Loucy (cell line): ENCODE data around the gene MADD.

Experiments used
- H2AFZ ChIP-seq: fragments of 200-600 bp; sonication (generic); 2 replicates; pipeline ENCODE4 v1.6.0; 2016; ENCODE audit warnings: antibody characterized with exemption, mild to moderate bottlenecking, low read length, moderate library complexity
- H3F3A ChIP-seq: fragments of 200-600 bp; 2 replicates; pipeline ENCODE4 v1.6.0; 2016; ENCODE audit warnings: antibody characterized with exemption, low read depth, mild to moderate bottlenecking
- H3K27me3 ChIP-seq: fragments of 200-600 bp; sonication (generic); 2 replicates; pipeline ENCODE4 v1.6.1; 2014; ENCODE audit warnings: low read length, mild to moderate bottlenecking; ENCODE audit not compliant: insufficient read depth, poor library complexity, severe bottlenecking
- H3K36me3 ChIP-seq: fragments of 200-600 bp; sonication (generic); 2 replicates; pipeline ENCODE4 v1.6.1; 2016; ENCODE audit warnings: low read length; ENCODE audit not compliant: insufficient read depth
- H3K4me1 ChIP-seq: fragments of 200-600 bp; sonication (generic); 2 replicates; pipeline ENCODE4 v1.5.1; 2014; ENCODE audit warnings: low read length, mild to moderate bottlenecking; ENCODE audit not compliant: insufficient read depth, poor library complexity, severe bottlenecking
- H3K4me2 ChIP-seq: fragments of 200-600 bp; sonication (generic); 2 replicates; pipeline ENCODE4 v1.6.0; 2014; ENCODE audit warnings: antibody characterized with exemption, low read length, low read depth, mild to moderate bottlenecking; ENCODE audit not compliant: poor library complexity, severe bottlenecking
- H3K4me3 ChIP-seq: fragments of 200-600 bp; sonication (generic); 2 replicates; pipeline ENCODE4 v1.5.1; 2014; ENCODE audit warnings: low read length, mild to moderate bottlenecking, mixed read lengths; ENCODE audit not compliant: poor library complexity, severe bottlenecking
- H3K79me2 ChIP-seq: fragments of 200-600 bp; sonication (generic); 2 replicates; pipeline ENCODE4 v1.6.1; 2014; ENCODE audit warnings: low read length; ENCODE audit not compliant: insufficient read depth
- H3K9ac ChIP-seq: fragments of 200-600 bp; sonication (generic); 2 replicates; pipeline ENCODE4 v1.6.0; 2014; ENCODE audit warnings: mild to moderate bottlenecking, low read depth, low read length, moderate library complexity; ENCODE audit not compliant: poor library complexity, severe bottlenecking
- H3K9me2 ChIP-seq: fragments of 200-600 bp; sonication (generic); replicated peaks from 2 replicates; pipeline ENCODE4 v1.6.1; 2016; ENCODE audit warnings: low read depth, low read length, mixed read lengths
- H3K9me3 ChIP-seq: fragments of 200-600 bp; sonication (generic); 2 replicates; pipeline ENCODE4 v1.6.1; 2014; ENCODE audit warnings: mild to moderate bottlenecking, antibody characterized with exemption, low read length, low read depth; ENCODE audit not compliant: insufficient read depth
- H4K20me1 ChIP-seq: fragments of 200-600 bp; sonication (generic); 2 replicates; pipeline ENCODE4 v1.6.0; 2014; ENCODE audit warnings: antibody characterized with exemption, low read length, mild to moderate bottlenecking; ENCODE audit not compliant: insufficient read depth, poor library complexity, severe bottlenecking
- EZH2phosphoT487 ChIP-seq: fragments of 200-600 bp; IDR thresholded peaks from 2 replicates; pipeline ENCODE4 v1.6.1; 2018; ENCODE audit warnings: antibody characterized with exemption, mild to moderate bottlenecking, moderate library complexity, borderline replicate concordance
- TF ChIP-seq, protein P1 (sequence below): fragments of 200-600 bp; sonication (generic); conservative IDR thresholded peaks from 2 replicates; pipeline ENCODE4 v1.5.1; 2014; ENCODE audit warnings: mild to moderate bottlenecking, antibody characterized with exemption, low read length

MADD gene

DNA sequence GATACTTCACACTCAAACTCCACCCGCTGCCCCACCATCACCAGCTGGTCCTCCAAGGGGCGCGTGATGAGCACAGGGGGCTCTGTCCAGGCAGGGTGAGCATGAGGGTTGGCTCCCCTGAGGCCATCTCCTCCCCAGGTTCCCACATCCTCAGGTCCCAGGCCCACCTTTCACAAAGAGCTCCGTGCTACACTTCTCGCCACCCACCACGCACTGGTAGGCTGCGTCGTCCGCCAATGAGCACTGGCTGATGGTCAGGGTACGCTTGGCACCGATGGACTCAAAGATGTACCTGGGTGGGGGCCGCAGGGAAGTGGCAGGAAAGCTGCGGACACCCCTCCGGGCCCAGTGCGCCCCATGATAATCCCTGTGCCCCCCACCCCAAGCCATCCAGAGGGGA is 72.9 kb downstream of the MADD start:
- no peaks in the 10 kb centered on the region for H3F3A ChIP-seq
- TF ChIP-seq, protein P1, sequence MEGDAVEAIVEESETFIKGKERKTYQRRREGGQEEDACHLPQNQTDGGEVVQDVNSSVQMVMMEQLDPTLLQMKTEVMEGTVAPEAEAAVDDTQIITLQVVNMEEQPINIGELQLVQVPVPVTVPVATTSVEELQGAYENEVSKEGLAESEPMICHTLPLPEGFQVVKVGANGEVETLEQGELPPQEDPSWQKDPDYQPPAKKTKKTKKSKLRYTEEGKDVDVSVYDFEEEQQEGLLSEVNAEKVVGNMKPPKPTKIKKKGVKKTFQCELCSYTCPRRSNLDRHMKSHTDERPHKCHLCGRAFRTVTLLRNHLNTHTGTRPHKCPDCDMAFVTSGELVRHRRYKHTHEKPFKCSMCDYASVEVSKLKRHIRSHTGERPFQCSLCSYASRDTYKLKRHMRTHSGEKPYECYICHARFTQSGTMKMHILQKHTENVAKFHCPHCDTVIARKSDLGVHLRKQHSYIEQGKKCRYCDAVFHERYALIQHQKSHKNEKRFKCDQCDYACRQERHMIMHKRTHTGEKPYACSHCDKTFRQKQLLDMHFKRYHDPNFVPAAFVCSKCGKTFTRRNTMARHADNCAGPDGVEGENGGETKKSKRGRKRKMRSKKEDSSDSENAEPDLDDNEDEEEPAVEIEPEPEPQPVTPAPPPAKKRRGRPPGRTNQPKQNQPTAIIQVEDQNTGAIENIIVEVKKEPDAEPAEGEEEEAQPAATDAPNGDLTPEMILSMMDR, result no peak

DNA sequence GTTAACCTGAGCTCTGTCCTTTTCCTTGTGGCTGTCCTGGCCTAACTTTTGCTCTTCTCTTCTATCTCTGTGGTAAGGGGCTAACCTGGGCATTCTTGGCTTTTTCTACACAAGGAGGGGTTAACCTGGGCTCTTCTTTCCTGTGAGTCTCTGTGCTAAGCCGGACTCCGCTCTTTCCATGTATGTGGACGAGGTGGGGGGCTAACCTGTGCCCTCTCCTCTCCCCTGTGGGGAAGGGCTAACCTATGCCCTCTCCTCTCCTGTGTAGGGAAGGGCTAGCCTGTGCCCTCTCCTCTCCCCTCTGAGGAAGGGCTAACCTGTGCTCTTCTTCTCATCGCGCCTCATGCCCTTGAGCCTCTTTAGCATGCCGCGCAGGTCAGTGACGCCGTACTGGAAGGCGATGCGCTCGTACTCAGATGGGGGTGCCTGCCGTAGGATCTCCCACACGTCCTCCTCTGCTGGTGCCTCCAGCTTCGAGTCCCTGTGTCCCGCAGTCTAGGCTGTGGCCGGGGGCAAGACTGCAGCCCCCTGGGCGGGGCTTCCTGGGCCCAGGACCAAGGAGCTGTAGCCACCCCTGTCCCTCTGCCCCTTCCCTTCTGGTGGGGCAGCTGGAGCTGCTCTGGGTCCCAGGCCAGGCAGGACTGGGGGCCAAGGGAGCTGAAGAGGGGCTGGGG is 76.1 kb downstream of the MADD start:
- no peak overlapping the region for H3K9ac ChIP-seq
- no peak overlapping the region for H3K4me2 ChIP-seq
- no peaks in the 10 kb centered on the region for H3K79me2 ChIP-seq
- no peaks in the 10 kb centered on the region for H3F3A ChIP-seq
- H3K4me1 ChIP-seq, result no peaks in the 10 kb centered on the region
- H3K4me3 ChIP-seq, result no peak overlapping the region
- TF ChIP-seq, protein P1, result no peak
- TF ChIP-seq EZH2phosphoT487, result no peak
- H2AFZ ChIP-seq, result no peak overlapping the region
- no peaks in the 10 kb centered on the region for H3K27me3 ChIP-seq
- H3K36me3 ChIP-seq, result no peaks in the 10 kb centered on the region
- H3K9me2 ChIP-seq, result no peaks in the 10 kb centered on the region
- H4K20me1 ChIP-seq, result no peaks in the 10 kb centered on the region
- no peaks in the 10 kb centered on the region for H3K9me3 ChIP-seq

More for the DNA sequence above, 72.9 kb downstream of the MADD start:
- Histone ChIP-seq H3K9me2 (no peaks in the 10 kb centered on the region), H3K4me3 (no peak overlapping the region), H3K9ac (no peak overlapping the region), H4K20me1 (no peaks in the 10 kb centered on the region), H3K79me2 (no peaks in the 10 kb centered on the region), H3K27me3 (no peaks in the 10 kb centered on the region), H3K4me1 (no peaks in the 10 kb centered on the region), H3K36me3 (no peaks in the 10 kb centered on the region), H3K9me3 (no peaks in the 10 kb centered on the region), H3K4me2 (no peak overlapping the region), H2AFZ (no peak overlapping the region)

DNA sequence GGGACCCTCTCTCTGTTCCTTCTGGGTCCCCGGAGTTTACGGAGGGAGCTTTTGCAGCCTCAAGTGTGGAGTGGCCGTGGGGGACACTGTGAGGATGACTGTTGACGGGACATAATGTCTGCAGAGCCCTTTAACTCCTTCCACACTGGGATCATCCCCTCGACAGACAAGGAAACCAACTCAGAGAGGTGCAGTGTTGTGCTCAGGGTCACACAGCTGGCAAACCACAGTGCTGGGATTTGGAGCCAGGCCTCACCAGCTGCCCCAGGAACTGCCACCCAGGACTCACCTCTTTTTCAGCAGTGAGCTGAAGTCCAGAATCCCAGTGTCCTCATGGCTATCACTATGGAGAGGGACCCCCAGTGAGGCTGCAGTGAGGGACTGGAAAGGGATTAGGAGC is 77.2 kb downstream of the MADD start:
- H2AFZ ChIP-seq, result no peak overlapping the region
- H3K36me3 ChIP-seq, result no peaks in the 10 kb centered on the region
- no peaks in the 10 kb centered on the region for H3K9me3 ChIP-seq
- no peak overlapping the region for H3K4me3 ChIP-seq
- no peaks in the 10 kb centered on the region for H3F3A ChIP-seq
- H3K79me2 ChIP-seq, result no peaks in the 10 kb centered on the region
- H3K9me2 ChIP-seq, result no peaks in the 10 kb centered on the region
- H3K27me3 ChIP-seq, result no peaks in the 10 kb centered on the region
- no peaks in the 10 kb centered on the region for H3K4me1 ChIP-seq
- TF ChIP-seq EZH2phosphoT487, result no peak
- TF ChIP-seq, protein P1, result no peak
- no peak overlapping the region for H3K9ac ChIP-seq
- H4K20me1 ChIP-seq, result no peaks in the 10 kb centered on the region
- H3K4me2 ChIP-seq, result no peak overlapping the region
